Skin of body (tissue), 2 donors: Measurements from ENCODE around the gene ACRV1. TPM values are rescaled to one million over a fixed set of nuclear protein-coding genes. Genes with fewer than 3 reads are reported as not detected.
"Not testable (repeated sequence)": the region's sequence is repeated elsewhere in the genome, so short reads cannot be mapped to it uniquely, and the experiment has no call there.

Experiments used
- DNase-seq: peaks from one replicate; lab custom pipeline; 2025; lab: John Stamatoyannopoulos, UW
- total RNA-seq: library from RNA; depleted of rRNA; stranded (reverse); fragments of >200 nt; gene quantifications from one replicate; pipeline ENCODE4 v1.2.3, GENCODE V29; 2014

Gene ACRV1
- total RNA-seq, result not detected

- no peak for DNase-seq
Measured at GRCh38 chr11:125680747-125681146, at the start of gene ACRV1. TSS of gene ACRV1 (minus strand) at chr11:125680847. CDS start at chr11:125680780, 67 bp downstream.

DNA sequence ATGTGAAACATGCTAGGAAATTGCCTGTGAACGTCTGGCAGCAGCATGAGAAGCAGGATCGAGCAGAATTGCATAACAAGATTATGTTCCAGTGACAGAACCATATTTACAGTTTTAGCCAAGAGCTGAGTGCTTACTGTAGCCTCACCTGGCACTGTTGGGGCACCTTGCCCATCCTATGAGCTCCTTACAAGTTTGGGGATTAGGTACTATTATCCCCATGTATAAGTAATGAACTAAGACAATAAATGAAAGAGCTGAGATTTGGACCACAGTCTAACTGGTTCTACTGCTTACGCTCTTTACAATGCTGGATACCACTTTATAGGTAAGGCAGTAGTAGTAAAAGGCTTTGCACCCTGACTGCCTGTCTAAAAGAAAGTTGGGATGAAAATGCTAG lies 48.3 kb upstream of the ACRV1 start:
- DNase-seq, result no peak

DNA sequence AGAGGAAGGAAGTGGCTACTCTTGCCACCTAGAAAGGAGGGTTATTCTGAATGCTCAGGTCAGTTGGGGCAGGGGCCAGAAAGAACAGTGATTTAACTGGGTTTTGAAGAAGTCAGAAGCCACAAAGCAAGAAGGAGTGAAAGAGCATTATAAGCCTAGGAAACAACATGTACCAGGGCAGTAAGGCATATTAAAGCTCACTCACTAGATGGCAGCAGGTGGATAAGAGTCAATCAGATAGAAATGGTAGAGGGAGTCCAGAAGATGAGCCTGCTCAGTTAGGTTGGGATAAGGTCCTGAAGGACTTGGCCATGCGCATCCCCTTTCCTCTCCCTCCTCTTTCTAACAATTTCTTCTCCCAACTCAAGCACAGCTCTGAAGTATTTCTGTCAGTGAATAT lies 43.5 kb upstream of the ACRV1 start:
- DNase-seq, result no peak

DNA sequence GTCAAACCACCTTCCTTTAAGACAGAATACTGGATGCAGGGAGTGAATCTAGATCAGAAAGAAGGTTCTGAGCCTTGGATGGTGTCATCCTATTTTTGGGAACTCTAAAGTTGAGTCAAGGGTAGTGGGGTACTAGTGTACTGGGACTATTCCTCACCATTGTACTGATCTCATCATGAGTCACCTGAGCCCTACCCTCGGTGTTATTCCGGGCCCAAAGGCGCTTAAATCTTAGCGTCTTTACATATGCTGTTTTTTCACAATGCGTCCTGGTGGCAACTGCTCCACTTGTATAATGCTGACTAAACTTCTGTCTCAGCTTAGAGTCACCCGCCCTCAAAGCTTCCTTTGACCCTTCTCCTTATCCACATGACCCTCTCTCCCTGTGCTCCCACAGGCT lies 40.1 kb upstream of the ACRV1 start:
- no peak for DNase-seq

DNA sequence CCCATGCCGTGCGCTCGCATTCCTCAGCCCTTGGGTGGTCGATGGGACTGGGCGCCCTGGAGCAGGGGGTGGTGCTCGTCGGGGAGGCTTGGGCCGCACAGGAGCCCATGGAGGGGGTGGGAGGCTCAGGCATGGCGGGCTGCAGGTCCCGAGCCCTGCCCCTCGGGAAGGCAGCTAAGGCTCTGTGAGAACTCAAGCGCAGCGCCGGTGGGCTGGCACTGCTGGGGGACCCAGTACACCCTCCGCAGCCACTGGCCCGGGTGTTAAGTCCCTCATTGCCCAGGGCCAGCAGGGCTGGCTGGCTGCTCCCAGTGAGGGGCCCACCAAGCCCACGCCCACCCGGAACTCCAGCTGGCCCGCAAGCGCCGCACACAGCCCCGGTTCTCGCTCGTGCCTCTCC lies 24.0 kb upstream of the ACRV1 start:
- not testable (repeated sequence) for DNase-seq

DNA sequence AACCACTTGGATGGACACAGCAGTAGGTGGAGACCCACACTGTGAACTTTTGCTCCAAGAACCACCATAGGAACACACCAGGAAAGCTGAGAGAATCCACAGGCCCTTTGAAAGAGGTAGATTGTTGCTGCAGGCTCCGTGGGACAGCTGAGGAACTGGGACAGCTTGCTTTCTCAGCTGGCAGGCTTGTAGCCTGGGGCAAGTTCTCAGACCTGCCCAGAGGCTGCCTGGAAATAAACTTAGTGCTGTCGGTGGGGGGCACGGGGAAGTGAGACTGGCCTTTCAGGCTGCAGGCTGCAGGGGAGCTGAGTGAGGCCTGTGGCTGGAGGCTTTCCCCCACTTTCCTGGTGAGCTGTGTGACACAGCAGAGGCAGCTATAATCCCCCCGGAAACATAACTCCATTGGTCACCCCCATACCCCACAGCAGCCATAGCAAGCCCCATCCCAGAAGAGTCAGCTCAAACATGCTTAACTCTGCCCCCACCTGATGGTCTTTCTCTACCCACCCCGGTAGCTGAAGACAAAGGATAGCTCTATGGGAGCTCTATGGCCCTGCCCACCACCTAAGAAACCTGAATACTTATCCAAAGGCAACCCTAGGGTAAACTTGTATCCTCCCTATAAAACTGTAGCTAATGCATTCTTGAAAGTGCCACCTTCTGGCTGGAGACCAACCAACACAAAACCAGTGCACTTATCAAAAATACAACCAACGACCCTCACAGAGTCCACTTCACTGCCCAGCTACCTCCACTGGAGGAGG lies 21.4 kb upstream of the ACRV1 start:
- no peak for DNase-seq

DNA sequence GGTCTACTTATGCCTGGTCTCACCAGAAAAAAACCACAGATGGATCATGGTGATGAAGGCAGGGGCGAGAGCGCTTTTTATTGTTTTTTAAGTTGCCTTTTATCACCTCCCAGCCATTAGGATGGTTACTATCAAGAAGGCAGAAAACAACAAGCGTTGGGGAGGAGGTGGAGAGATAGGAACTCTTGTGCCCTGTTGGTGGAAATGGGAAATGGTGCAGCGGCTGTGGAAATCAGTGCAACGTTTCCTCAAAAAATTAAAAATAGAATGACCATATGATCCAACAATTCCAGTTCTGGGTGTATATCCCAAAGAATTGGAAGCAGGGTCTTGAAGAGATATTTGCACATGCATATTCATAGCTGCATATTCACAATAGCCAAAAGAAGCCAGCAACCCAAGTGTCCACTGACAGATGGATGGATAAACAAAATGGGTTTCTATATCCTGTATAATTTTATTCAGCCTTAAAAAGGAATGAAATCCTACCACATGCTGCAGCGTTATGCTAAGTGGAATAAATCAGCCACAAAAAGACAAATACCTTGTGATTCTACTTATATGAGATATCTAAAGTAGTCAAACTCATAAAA lies 20.5 kb upstream of the ACRV1 start:
- no peak for DNase-seq

GRCh38 chr11:125694951-125695350 lies 14.3 kb upstream of the ACRV1 start:
- DNase-seq, result no peak

- no peak for DNase-seq
Measured at GRCh38 chr11:125692887-125693286, 12.2 kb upstream of the ACRV1 start.

DNA sequence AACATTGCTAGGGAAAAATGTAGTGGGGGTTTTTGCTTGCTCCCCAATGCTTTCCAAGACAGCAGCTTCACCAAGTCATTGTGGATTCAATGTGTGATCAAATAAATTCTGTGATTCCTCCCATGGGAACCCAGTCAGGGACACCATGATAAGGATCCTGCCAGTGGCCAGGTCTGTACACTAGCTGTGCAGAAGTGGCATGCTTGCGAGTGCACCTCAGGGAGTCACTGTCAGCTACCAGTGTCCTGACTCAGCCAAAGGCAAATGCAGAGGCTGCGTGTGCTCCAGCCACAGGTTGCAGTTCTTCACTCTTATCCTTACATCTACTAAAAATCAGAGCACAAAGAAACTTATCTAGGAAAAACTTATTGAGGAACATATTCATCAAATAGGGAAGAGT lies 9.4 kb upstream of the ACRV1 start:
- DNase-seq, result no peak

DNA sequence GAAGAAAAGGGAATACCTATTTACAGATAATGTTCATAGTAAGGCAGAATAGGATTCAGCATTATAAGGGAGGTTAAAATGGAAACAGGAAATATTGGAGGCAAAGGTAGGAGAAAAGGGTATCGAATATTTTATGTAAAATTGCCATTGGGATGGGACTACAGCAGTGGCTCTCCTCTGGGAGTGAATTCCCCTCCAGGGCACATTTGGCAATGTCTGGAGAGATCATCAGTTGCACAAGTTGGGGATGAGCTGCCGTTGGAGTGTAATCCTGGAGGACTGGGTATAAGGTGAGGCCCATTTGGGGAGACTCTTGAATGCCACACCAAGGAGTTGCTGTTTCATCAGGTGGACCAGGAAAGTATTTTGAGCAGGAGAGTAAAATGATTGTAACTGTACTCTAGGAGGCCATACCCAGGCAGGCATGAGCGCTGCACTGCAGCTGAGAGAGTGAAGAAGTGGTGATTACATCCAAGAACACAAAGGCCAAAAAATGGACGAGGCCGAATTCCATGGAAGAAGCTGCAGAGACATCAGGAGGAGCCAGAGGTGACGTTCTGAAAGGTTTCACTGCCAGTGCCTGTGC lies 8.7 kb upstream of the ACRV1 start:
- DNase-seq, result no peak

DNA sequence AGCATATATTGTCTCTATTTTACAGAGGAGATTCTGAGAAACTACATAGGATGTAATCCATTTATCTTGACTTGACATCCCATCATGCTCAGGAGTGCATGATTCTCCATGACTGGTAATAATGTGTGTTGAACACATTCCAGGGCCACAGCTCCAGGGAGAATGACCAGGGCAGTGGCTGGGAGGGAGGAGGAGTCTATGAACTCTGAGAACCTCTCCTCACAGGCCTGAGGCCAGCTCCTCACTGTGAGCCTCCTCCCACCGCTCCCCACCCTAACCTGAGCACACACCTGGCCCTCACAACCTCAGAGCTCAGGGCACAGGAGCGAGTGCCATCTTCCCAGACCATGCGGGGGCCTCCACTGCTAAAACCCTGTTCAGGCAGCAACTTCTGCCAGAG lies 8.0 kb upstream of the ACRV1 start:
- no peak for DNase-seq

- no peak for DNase-seq
Measured at GRCh38 chr11:125688066-125688465, 7.4 kb upstream of the ACRV1 start.

GRCh38 chr11:125685228-125685627 lies 4.6 kb upstream of the ACRV1 start:
- DNase-seq, result no peak

- no peak for DNase-seq
Measured at GRCh38 chr11:125679837-125680236, 810 bp downstream of the ACRV1 start.

DNA sequence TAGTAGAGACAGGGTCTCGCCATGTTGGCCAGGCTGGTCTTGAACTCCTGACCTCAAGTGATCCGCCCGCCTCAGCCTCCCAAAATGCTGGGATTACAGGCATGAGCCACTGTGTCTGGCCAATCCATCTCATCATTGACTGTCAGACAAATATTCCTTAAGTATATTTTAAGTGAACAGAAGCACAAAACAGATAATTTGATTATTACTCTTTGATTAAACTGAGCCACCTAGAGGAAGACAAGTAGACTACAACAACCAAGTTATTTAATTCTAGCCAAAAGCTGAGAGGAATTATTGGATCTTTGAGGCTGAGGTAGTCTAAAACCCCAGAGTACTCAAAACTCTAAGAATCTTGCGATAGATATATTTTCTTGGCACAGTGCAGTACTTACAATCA lies 1.2 kb downstream of the ACRV1 start:
- no peak for DNase-seq

GRCh38 chr11:125675196-125675595 lies 5.5 kb downstream of the ACRV1 start:
- DNase-seq, result no peak

DNA sequence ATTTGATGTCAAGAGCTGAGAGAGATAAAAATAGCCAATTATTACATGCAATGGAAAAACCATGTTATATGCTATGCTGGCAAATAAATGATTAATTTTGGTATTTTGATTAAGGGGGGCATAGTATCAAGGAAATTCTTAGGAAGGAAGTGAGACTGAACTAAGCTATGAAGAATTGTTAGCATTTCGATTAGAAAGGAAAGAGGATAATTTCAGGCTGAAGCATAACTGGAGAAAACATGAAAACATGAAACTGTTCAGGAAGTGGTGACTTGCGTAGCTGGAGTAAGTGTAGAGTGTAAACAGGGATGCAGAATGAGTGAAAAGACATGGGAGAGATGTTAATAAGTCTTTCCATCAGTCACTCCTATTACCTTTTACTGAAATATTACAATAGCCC lies 6.4 kb downstream of the ACRV1 start:
- DNase-seq, result no peak

- DNase-seq, result no peak
Measured at GRCh38 chr11:125671561-125671960, 9.1 kb downstream of the ACRV1 start.

DNA sequence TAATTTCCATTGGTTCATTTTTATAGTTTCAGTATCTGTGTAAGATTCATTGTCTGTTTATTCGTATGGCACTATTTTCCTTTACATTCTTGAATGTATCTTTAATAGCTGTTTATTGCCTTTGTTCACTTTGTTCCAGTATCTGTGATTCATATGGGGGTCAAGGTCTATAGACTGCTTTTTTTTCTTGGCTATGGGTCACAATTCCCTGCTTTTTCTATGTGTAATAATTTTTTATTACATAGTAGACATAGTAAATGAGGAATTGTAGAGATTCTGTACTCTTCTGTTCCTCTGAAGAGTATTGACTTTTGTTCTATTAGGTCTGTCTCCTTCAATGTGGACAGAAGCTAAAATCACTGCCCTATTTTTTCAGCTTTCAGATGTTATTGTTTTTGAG lies 10.5 kb downstream of the ACRV1 start:
- no peak for DNase-seq

DNA sequence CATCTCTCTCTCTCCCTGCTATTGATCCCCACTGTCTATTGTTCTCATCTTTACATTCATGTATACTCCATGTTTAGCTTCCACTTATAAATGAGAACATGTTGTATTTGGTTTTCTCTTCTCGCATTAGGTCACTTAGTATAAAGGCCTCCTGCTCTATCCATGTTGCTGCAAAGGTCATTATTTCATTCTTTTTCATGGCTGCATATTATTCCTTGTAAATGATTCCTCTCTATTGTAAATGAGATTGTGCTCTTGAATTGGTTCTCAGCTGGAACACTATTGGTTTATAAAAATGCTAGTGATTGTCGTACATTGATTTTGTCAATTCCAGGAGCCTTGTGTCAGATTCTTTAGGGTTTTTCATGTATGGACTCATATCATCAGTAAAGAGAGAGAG lies 13.5 kb downstream of the ACRV1 start:
- DNase-seq, result no peak

GRCh38 chr11:125663910-125664309 lies 16.7 kb downstream of the ACRV1 start:
- DNase-seq, result no peak

DNA sequence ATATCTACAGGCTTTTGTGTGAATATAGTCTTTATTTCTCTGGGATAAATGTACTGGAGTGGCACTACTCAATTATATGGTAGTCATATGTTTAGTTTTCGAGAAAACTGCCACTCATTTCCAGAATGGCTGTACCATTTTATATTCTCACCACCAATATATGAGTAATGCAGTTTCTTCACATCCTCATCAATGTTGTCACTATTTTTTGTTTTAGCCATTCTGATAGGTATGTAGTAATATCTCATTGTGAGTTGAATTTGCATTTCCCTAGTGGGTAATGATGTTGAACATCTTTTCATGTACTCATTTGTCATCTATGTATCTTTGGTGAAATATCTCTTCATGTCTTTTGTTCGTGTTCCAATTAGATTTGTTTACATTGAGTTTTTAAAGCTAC lies 18.0 kb downstream of the ACRV1 start:
- no peak for DNase-seq
